Spleen (tissue), 11 donors: ENCODE measurements around the gene ZNF438. TPM values are rescaled to one million over a fixed set of nuclear protein-coding genes. Genes with fewer than 3 reads are reported as not detected.

Source experiments
- DNase-seq: peaks from one replicate; pipeline ENCODE4 v3.0.0-alpha.2; 2020
- H3K27ac ChIP-seq, 8 donors: fragments of 200-600 bp; sonication (generic) in 7 of 8; 1 replicate in 4 of 8; 2 replicates in 4 of 8; pipeline versions ENCODE4 v1.5.0 to v1.8.0; 2016 to 2021; ENCODE audit warnings: inconsistent platforms in 4 of 8, mild to moderate bottlenecking in 4 of 8, moderate library complexity in 1 of 8
- H3K27me3 ChIP-seq, 7 donors: fragments of 200-600 bp; sonication (generic) in 6 of 7; replicated peaks in 1 of 7; 1 replicate in 4 of 7; 2 replicates in 3 of 7; pipeline versions ENCODE4 v1.5.0 to v1.8.0; 2016 to 2021; ENCODE audit warnings: inconsistent platforms in 3 of 7, mild to moderate bottlenecking in 1 of 7
- H3K36me3 ChIP-seq, 6 donors: fragments of 200-600 bp; sonication (generic) in 5 of 6; 1 replicate in 4 of 6; 2 replicates in 2 of 6; pipeline versions ENCODE4 v1.5.0 to v1.8.0; 2016 to 2021; ENCODE audit warnings: inconsistent platforms in 2 of 6
- H3K4me1 ChIP-seq, 6 donors: fragments of 200-600 bp; sonication (generic) in 5 of 6; 1 replicate in 3 of 6; 2 replicates in 3 of 6; pipeline versions ENCODE4 v1.5.0 to v1.8.0; 2016 to 2021; ENCODE audit warnings: inconsistent platforms in 3 of 6
- H3K4me3 ChIP-seq, 8 donors: fragments of 200-600 bp; sonication (generic) in 7 of 8; 1 replicate in 4 of 8; 2 replicates in 4 of 8; pipeline versions ENCODE4 v1.5.0 to v1.8.0; 2016 to 2021; ENCODE audit warnings: inconsistent platforms in 4 of 8, mild to moderate bottlenecking in 4 of 8, moderate library complexity in 2 of 8
- H3K9me3 ChIP-seq, 8 donors: fragments of 200-600 bp; sonication (generic) in 7 of 8; 1 replicate in 4 of 8; 2 replicates in 4 of 8; pipeline versions ENCODE4 v1.5.0 to v1.8.0; 2016 to 2021; ENCODE audit warnings: inconsistent platforms in 4 of 8
- POLR2A ChIP-seq, 3 donors: fragments of 450-650 bp; IDR thresholded peaks; one replicate each; pipeline ENCODE4 v1.5.1; 2017; ENCODE audit warnings: antibody characterized with exemption in 3 of 3, mild to moderate bottlenecking in 1 of 3
- POLR2AphosphoS5 ChIP-seq, 3 donors: sonication (generic); formaldehyde crosslinking; IDR thresholded peaks; one replicate each; pipeline ENCODE4 v1.5.1; 2017; ENCODE audit warnings: antibody characterized with exemption in 3 of 3
- WGBS, 5 donors: extraction: QIAGEN DNeasy Blood & Tissue Kit in 3 of 5; methylation state at CpG; one replicate each; pipeline versions ENCODE4 v1.1.5 to v1.1.7; 2013 to 2018; 5-methylcytosine and 5-hydroxymethylcytosine counted together
- intact Hi-C: fragments of 100-400 bp; cut with DNase I; formaldehyde crosslinking; loops from one replicate; pipeline ENCODE4 v1.15.0; 2023; ENCODE audit warnings: low total_unique reads
- polyA plus RNA-seq, 3 donors: library from polyadenylated mRNA; stranded (reverse); fragments of 200-250 nt; gene quantifications; one replicate each; pipeline ENCODE4 v1.2.1, GENCODE V29; 2013
- total RNA-seq, 7 donors: library from RNA; depleted of rRNA in 3 of 7; stranded (reverse); fragments of >200 nt in 3 of 7; fragmentation: NEBNext Ultra II Directional in 4 of 7; extraction: Animal tissue kit (Norgen Biotek cat#: 25700) in 4 of 7; gene quantifications; one replicate each; pipeline versions ENCODE4 v1.1.0 to v1.2.1, GENCODE V29; 2016 to 2021
- TF ChIP-seq, protein P1 (sequence below), 11 experiments: fragments of 200-600 bp in 7 of 11; fragments of 450-650 bp in 4 of 11; sonication (generic) in 4 of 11; IDR thresholded peaks in 8 of 11; conservative IDR thresholded peaks in 3 of 11; 1 replicate in 7 of 11; 2 replicates in 4 of 11; pipeline versions ENCODE4 v1.4.0 to v1.8.0; 2016 to 2021; ENCODE audit warnings: antibody characterized with exemption in 11 of 11, inconsistent platforms in 4 of 11, mild to moderate bottlenecking in 1 of 11
- donor health status: healthy with polysubstance abuse.
- donor health status: DM: no; HTN: no; CAD: no; lungs with moderate emphysema.
- donor health status: DM: no; HTN: no; CAD: no.
- donor health status: Bipolar disorder and iron deficiency.
- donor health status: healthy.
- donor health status: DM: no; HTN: no; CAD: no.
- donor health status: DM: yes; HTN: yes; CAD: no.

Gene ZNF438
- total and polyA plus RNA-seq, 10 donors, result 4.4 to 23.1 (median 13.9) TPM

DNA sequence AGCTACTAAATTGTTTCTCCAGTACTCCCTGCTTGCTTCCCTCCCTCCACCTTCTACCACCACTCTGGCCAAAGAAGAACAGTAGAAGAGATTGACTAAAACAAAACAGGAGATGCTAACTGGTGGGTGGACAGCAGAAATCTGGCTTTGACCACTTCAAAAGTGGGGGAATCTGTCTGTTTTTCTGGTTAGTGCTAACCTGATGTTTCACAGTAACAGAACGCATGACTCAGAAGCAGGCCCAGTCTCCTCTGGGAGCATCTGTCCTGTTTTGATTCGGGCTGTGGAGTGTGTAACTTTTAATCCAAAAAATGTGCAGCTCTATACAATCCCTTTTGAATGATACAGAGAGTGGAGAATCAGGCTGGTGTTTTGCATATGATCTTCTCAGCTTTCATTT, 32.7 kb upstream of the ZNF438 start:
- Histone ChIP-seq H3K4me1 (peaks cover 0 to 2% (median 0%) of the 10 kb centered on the region in 6 donors), H3K36me3 (no peaks in the 10 kb centered on the region), H3K27me3 (no peaks in the 10 kb centered on the region), H3K27ac (no peak overlapping the region), H3K9me3 (no peaks in the 10 kb centered on the region), H3K4me3 (no peak overlapping the region)
- 65 to 85% (median 81%) methylated on average over 2 of the region's 2 CpGs for WGBS, 5 donors
- intact Hi-C loops, result no loop called here
- DNase-seq, result no peak
- TF ChIP-seq POLR2AphosphoS5 (IDR thresholded peaks at IDR 0.05) (no peak), POLR2A (IDR thresholded peaks at IDR 0.05) (no peak)
- TF ChIP-seq, protein P1, sequence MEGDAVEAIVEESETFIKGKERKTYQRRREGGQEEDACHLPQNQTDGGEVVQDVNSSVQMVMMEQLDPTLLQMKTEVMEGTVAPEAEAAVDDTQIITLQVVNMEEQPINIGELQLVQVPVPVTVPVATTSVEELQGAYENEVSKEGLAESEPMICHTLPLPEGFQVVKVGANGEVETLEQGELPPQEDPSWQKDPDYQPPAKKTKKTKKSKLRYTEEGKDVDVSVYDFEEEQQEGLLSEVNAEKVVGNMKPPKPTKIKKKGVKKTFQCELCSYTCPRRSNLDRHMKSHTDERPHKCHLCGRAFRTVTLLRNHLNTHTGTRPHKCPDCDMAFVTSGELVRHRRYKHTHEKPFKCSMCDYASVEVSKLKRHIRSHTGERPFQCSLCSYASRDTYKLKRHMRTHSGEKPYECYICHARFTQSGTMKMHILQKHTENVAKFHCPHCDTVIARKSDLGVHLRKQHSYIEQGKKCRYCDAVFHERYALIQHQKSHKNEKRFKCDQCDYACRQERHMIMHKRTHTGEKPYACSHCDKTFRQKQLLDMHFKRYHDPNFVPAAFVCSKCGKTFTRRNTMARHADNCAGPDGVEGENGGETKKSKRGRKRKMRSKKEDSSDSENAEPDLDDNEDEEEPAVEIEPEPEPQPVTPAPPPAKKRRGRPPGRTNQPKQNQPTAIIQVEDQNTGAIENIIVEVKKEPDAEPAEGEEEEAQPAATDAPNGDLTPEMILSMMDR (IDR thresholded peaks at IDR 0.05 in 8 of 11, conservative IDR thresholded peaks at IDR 0.05 in 3 of 11), result no peak

DNA sequence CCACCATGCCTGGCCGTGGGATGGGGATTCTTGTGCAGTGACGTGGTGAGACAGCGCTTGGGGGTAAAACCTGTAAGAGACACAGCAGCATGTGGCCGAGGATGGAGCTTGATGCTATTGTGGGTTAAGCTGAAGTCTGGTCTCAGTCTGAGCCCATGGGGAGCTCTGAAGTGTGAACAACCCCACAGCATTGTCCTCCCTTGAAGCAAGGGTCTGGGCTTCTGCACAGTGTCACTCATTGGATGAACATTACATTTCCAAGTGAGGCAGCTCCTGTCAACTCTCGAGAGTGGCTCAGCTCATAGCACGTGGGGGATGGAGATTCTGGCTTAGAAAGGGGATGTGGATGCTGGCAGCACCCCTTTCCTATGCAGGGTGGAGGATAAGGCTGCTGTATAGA, 32.2 kb upstream of the ZNF438 start:
- Histone ChIP-seq H3K4me3 (no peak overlapping the region), H3K27ac (no peak overlapping the region), H3K36me3 (no peaks in the 10 kb centered on the region), H3K27me3 (no peaks in the 10 kb centered on the region), H3K9me3 (no peaks in the 10 kb centered on the region), H3K4me1 (peaks cover 0 to 3% (median 0%) of the 10 kb centered on the region in 6 donors)
- TF ChIP-seq POLR2A (IDR thresholded peaks at IDR 0.05) (no peak), POLR2AphosphoS5 (IDR thresholded peaks at IDR 0.05) (no peak)
- TF ChIP-seq, protein P1 (IDR thresholded peaks at IDR 0.05 in 8 of 11, conservative IDR thresholded peaks at IDR 0.05 in 3 of 11), result no peak
- no peak for DNase-seq
- 78 to 89% (median 82%) methylated on average over 6 of the region's 6 CpGs for WGBS, 5 donors
- intact Hi-C loops, result no loop called here

DNA sequence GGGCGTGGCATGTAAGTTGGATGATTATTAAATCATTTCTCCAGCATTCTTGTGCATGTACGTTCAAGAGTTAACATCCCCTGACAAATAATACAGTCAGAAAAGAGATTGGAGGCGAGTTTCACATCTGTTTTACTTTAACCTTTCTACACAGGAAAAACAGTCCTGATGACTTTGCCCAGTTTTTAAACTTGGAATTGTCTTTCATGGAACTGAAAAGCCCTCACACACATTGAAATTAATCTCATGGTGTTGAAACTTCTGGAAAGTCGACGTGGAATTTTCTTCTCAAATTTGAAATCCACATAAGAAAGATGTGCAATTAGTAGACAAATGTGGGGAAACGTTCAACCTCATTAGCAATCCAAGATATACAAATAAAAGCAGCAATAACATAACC, 31.2 kb upstream of the ZNF438 start:
- no peak overlapping the region for H3K4me3 ChIP-seq
- no peak for DNase-seq
- 69 to 82% (median 77%) methylated on average over 6 of the region's 6 CpGs for WGBS, 5 donors
- no peak overlapping the region for H3K27ac ChIP-seq
- intact Hi-C loops, result no loop called here
- TF ChIP-seq, protein P1 (IDR thresholded peaks at IDR 0.05 in 8 of 11, conservative IDR thresholded peaks at IDR 0.05 in 3 of 11), result no peak
- TF ChIP-seq POLR2AphosphoS5 (IDR thresholded peaks at IDR 0.05) (no peak), POLR2A (IDR thresholded peaks at IDR 0.05) (no peak)
- H3K9me3 ChIP-seq, result no peaks in the 10 kb centered on the region
- H3K27me3 ChIP-seq, result no peaks in the 10 kb centered on the region
- no peaks in the 10 kb centered on the region for H3K36me3 ChIP-seq
- H3K4me1 ChIP-seq, result peaks cover 0 to 3% (median 0%) of the 10 kb centered on the region in 6 donors

DNA sequence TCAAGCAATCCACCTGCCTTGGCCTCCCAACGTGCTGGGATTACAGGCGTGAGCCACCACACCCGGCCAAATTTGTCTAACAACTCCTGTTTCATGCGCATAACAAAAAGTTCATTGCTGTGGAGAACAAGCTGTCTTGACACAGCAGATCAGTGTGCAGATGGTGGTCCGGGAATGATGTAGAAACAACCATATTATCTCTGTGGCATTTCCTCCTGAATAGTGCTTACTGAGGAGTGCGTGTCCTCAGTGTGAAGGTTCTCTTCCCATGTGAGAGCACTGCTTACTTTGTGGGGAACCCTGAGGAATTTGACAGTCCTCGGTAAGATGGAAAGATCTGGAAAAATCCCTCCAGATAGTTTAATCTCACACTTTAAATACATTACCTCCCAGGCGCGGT, 30.3 kb upstream of the ZNF438 start:
- Histone ChIP-seq H3K27ac (no peak overlapping the region), H3K36me3 (no peaks in the 10 kb centered on the region), H3K4me3 (no peak overlapping the region), H3K9me3 (no peaks in the 10 kb centered on the region), H3K27me3 (no peaks in the 10 kb centered on the region), H3K4me1 (peaks cover 0 to 3% (median 0%) of the 10 kb centered on the region in 6 donors)
- WGBS, 5 donors, result 94 to 96% (median 95%) methylated on average over 9 of the region's 9 CpGs
- intact Hi-C loops, result no loop called here
- TF ChIP-seq POLR2AphosphoS5 (IDR thresholded peaks at IDR 0.05) (no peak), POLR2A (IDR thresholded peaks at IDR 0.05) (no peak)
- TF ChIP-seq, protein P1 (IDR thresholded peaks at IDR 0.05 in 8 of 11, conservative IDR thresholded peaks at IDR 0.05 in 3 of 11), result no peak
- DNase-seq, result no peak
